Inflammatory macrophage treated with lipopolysaccharide for 4 hours (primary cell): ENCODE measurements around the gene CA6.
"Not testable (repeated sequence)": the region's sequence is repeated elsewhere in the genome, so short reads cannot be mapped to it uniquely, and the experiment has no call there.

Experiments
- DNase-seq: peaks from one replicate; pipeline ENCODE4 v3.0.0-alpha.2; 2020

CA6 gene

GRCh38 chr1:8945568-8945967 lies at the start of gene CA6:
TSS of gene CA6 (plus strand) at chr1:8945868. CDS start at chr1:8945887, 19 bp downstream.
- DNase-seq, result no peak

- DNase-seq, result not testable (repeated sequence)
These were observed 48.9 kb upstream of the CA6 start for GRCh38 chr1:8896775-8897174.

GRCh38 chr1:8897505-8897904 lies 48.2 kb upstream of the CA6 start:
- not testable (repeated sequence) for DNase-seq

- DNase-seq, result not testable (repeated sequence)
These were observed 47.2 kb upstream of the CA6 start for GRCh38 chr1:8898418-8898817.

GRCh38 chr1:8899046-8899445 lies 46.6 kb upstream of the CA6 start:
- no peak for DNase-seq

- not testable (repeated sequence) for DNase-seq
These were observed 45.0 kb upstream of the CA6 start for GRCh38 chr1:8900684-8901083.

GRCh38 chr1:8902765-8903164 lies 42.9 kb upstream of the CA6 start:
- no peak for DNase-seq

- no peak for DNase-seq
These were observed 42.3 kb upstream of the CA6 start for GRCh38 chr1:8903410-8903809.

- no peak for DNase-seq
These were observed 41.6 kb upstream of the CA6 start for GRCh38 chr1:8903908-8904650.

GRCh38 chr1:8905582-8906191 lies 40.0 kb upstream of the CA6 start:
- DNase-seq, result no peak

GRCh38 chr1:8908388-8909151 lies 37.1 kb upstream of the CA6 start:
- peak; percentile 56 for DNase-seq

- DNase-seq, result no peak
These were observed 35.3 kb upstream of the CA6 start for GRCh38 chr1:8910331-8910730.

GRCh38 chr1:8910914-8911313 lies 34.8 kb upstream of the CA6 start:
- DNase-seq, result no peak

- no peak for DNase-seq
These were observed 34.0 kb upstream of the CA6 start for GRCh38 chr1:8911416-8912309.

GRCh38 chr1:8913457-8913856 lies 32.2 kb upstream of the CA6 start:
- no peak for DNase-seq

- no peak for DNase-seq
These were observed 31.2 kb upstream of the CA6 start for GRCh38 chr1:8914466-8914865.

- DNase-seq, result no peak
These were observed 30.2 kb upstream of the CA6 start for GRCh38 chr1:8915446-8915845.

GRCh38 chr1:8917536-8917935 lies 28.1 kb upstream of the CA6 start:
- not testable (repeated sequence) for DNase-seq

GRCh38 chr1:8922962-8923361 lies 22.7 kb upstream of the CA6 start:
- no peak for DNase-seq

GRCh38 chr1:8925406-8925805 lies 20.3 kb upstream of the CA6 start:
- peak; percentile 61 for DNase-seq

GRCh38 chr1:8925960-8926359 lies 19.7 kb upstream of the CA6 start:
- no peak for DNase-seq
